PC-3 (cell line): ENCODE results near the gene EHBP1. TPM values are rescaled to one million over a fixed set of nuclear protein-coding genes. Genes with fewer than 3 reads are reported as not detected.

ENCODE experiments used
- ATAC-seq: fragments of 200-7000 bp; cut with Tn5 transposase; 2 replicates; pipeline ENCODE4 v1.9.1; 2020; ENCODE audit warnings: mild to moderate bottlenecking, moderate library complexity
- BruUV-seq: library from RNA; stranded (reverse); fragments of 400-500 nt; replicated peaks from 2 replicates; lab custom pipeline; 2021; lab: Mats Ljungman, UMichigan
- CTCF ChIA-PET: fragments of 300-600 bp; sonication (Branson Sonifier 250); formaldehyde crosslinking; loops from one replicate; lab custom pipeline; 2022; ENCODE audit warnings: antibody characterized with exemption; lab: Charles Lee
- POLR2A ChIA-PET: fragments of 300-600 bp; sonication (Branson Sonifier 250); formaldehyde crosslinking; loops from one replicate; lab custom pipeline; 2022; ENCODE audit warnings: antibody characterized with exemption; ENCODE audit not compliant: unreplicated experiment; lab: Charles Lee
- DNase-seq: peaks from one replicate; pipeline ENCODE4 v3.0.0-alpha.2; 2015
- H2AFZ ChIP-seq: fragments of 300-600 bp; sonication (generic); 2 replicates; pipeline ENCODE4 v1.6.0; 2016; ENCODE audit warnings: antibody characterized with exemption, low read length
- H3F3A ChIP-seq: fragments of 300-600 bp; sonication (generic); one replicate; pipeline ENCODE4 v1.6.0; 2017; ENCODE audit warnings: antibody characterized with exemption, low read length, control low read depth, mild to moderate bottlenecking; ENCODE audit not compliant: unreplicated experiment
- H3K27ac ChIP-seq: fragments of 300-600 bp; sonication (generic); 2 replicates; pipeline ENCODE4 v1.5.1; 2016; ENCODE audit warnings: mild to moderate bottlenecking, low read length
- H3K27me3 ChIP-seq: fragments of 300-600 bp; sonication (generic); 2 replicates; pipeline ENCODE4 v1.6.1; 2016; ENCODE audit warnings: low read length, mixed read lengths
- H3K36me3 ChIP-seq: fragments of 300-600 bp; sonication (generic); 2 replicates; pipeline ENCODE4 v1.6.1; 2016; ENCODE audit warnings: low read depth, mixed run types, low read length, mixed read lengths
- H3K4me1 ChIP-seq: fragments of 300-600 bp; sonication (generic); 2 replicates; pipeline ENCODE4 v1.5.1; 2016; ENCODE audit warnings: low read length; ENCODE audit not compliant: insufficient read depth
- H3K4me2 ChIP-seq: fragments of 300-600 bp; sonication (generic); 2 replicates; pipeline ENCODE4 v1.6.0; 2016; ENCODE audit warnings: low read length
- H3K4me3 ChIP-seq: fragments of 300-600 bp; sonication (generic); 2 replicates; pipeline ENCODE4 v1.5.1; 2016; ENCODE audit warnings: mild to moderate bottlenecking, low read length, mixed read lengths
- H3K79me2 ChIP-seq: fragments of 300-600 bp; sonication (generic); 2 replicates; pipeline ENCODE4 v1.6.1; 2017; ENCODE audit warnings: low read length, mixed read lengths
- H3K9ac ChIP-seq: fragments of 300-600 bp; sonication (generic); 2 replicates; pipeline ENCODE4 v1.6.0; 2016; ENCODE audit warnings: mild to moderate bottlenecking, low read length
- H3K9me2 ChIP-seq: fragments of 300-600 bp; sonication (generic); replicated peaks from 2 replicates; pipeline ENCODE4 v1.6.1; 2016; ENCODE audit warnings: mixed run types, low read length, mixed read lengths
- H3K9me3 ChIP-seq: fragments of 300-600 bp; sonication (generic); 2 replicates; pipeline ENCODE4 v1.6.1; 2016; ENCODE audit warnings: low read length, mixed read lengths
- H4K20me1 ChIP-seq: fragments of 300-600 bp; sonication (generic); 2 replicates; pipeline ENCODE4 v1.6.1; 2016; ENCODE audit warnings: low read length, mixed read lengths
- EZH2 ChIP-seq: fragments of 300-600 bp; sonication (generic); IDR thresholded peaks from one replicate; pipeline ENCODE4 v1.6.1; 2017; ENCODE audit warnings: antibody characterized with exemption, mild to moderate bottlenecking, low read length; ENCODE audit not compliant: unreplicated experiment
- EZH2phosphoT487 ChIP-seq: fragments of 300-600 bp; sonication (generic); IDR thresholded peaks from 2 replicates; pipeline ENCODE4 v1.6.1; 2018; ENCODE audit warnings: mild to moderate bottlenecking, antibody characterized with exemption, low read length, borderline replicate concordance
- intact Hi-C: fragments of 100-400 bp; cut with micrococcal nuclease; formaldehyde crosslinking; loops from 2 replicates; pipeline ENCODE4 v1.9.0; 2023
- total RNA-seq: library from RNA; depleted of rRNA; stranded (reverse); fragments of >200 nt; gene quantifications from 2 replicates; pipeline ENCODE4 v1.2.3, GENCODE V29; 2014
- TF ChIP-seq, protein P1 (sequence below): fragments of 300-600 bp; sonication (generic); conservative IDR thresholded peaks from 2 replicates; pipeline ENCODE4 v1.5.1; 2017; ENCODE audit warnings: antibody characterized with exemption, low read depth, mild to moderate bottlenecking, low read length

Gene EHBP1
- total RNA-seq, 1 experiment from 2014 or later = 25.7 TPM

DNA sequence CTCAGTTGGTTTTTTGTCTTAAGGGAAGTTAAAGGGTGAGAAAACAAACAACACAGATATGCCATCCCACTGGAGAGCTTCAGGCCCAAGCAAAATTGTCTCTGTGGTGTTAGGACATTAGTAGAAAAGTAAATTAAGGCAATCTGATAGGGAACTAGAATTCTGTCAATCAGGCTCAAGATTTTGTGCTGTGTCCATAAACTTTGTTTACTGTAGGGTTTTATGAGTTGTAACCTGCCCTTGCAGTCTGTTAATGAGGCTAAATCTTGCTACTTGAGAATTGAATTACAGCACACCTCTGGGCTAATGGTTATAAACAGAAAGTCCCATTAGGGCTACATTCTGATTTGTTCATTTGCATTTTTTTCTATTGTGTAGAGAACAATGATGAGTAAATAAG is 267.1 kb downstream of the EHBP1 start:
- no peak for TF ChIP-seq EZH2
- TF ChIP-seq, protein P1, sequence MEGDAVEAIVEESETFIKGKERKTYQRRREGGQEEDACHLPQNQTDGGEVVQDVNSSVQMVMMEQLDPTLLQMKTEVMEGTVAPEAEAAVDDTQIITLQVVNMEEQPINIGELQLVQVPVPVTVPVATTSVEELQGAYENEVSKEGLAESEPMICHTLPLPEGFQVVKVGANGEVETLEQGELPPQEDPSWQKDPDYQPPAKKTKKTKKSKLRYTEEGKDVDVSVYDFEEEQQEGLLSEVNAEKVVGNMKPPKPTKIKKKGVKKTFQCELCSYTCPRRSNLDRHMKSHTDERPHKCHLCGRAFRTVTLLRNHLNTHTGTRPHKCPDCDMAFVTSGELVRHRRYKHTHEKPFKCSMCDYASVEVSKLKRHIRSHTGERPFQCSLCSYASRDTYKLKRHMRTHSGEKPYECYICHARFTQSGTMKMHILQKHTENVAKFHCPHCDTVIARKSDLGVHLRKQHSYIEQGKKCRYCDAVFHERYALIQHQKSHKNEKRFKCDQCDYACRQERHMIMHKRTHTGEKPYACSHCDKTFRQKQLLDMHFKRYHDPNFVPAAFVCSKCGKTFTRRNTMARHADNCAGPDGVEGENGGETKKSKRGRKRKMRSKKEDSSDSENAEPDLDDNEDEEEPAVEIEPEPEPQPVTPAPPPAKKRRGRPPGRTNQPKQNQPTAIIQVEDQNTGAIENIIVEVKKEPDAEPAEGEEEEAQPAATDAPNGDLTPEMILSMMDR = no peak
- no peak for TF ChIP-seq EZH2phosphoT487
- no peaks in the 10 kb centered on the region for H3K36me3 ChIP-seq
- H3K79me2 ChIP-seq = no peaks in the 10 kb centered on the region
- no peaks in the 10 kb centered on the region for H3K4me1 ChIP-seq
- no peak for DNase-seq
- no peak overlapping the region for H3K4me3 ChIP-seq
- BruUV-seq = no TSS peak
- H3K27me3 ChIP-seq = no peaks in the 10 kb centered on the region
- no peak overlapping the region for H2AFZ ChIP-seq
- no peak for ATAC-seq
- H3K4me2 ChIP-seq = no peak overlapping the region
- ChIA-PET POLR2A (no interaction called here), CTCF (no interaction called here)
- H3K9me3 ChIP-seq = no peaks in the 10 kb centered on the region
- intact Hi-C loops = no loop called here
- H4K20me1 ChIP-seq = no peaks in the 10 kb centered on the region
- no peaks in the 10 kb centered on the region for H3F3A ChIP-seq
- H3K27ac ChIP-seq = no peak overlapping the region
- no peaks in the 10 kb centered on the region for H3K9me2 ChIP-seq
- H3K9ac ChIP-seq = no peak overlapping the region

DNA sequence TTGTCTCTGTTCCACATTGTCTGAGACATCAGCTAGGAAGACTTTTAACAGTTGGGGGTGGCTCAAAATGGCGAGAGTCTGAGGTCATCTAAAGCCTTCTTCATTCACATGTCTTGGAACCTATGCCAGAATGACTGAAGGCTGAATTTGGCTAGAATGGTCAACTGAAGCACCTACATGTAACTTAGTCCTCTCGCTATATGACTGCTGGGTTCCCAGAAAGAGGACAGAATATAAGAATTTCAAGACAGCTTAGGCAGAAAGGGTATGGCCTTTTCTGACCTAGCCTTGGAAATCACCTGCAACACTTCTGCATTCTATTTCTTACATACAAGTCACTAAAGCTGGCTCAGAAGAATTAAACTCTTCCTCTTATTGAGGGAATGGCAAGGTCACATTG is 269.5 kb downstream of the EHBP1 start:
- Histone ChIP-seq H3F3A (no peaks in the 10 kb centered on the region), H3K4me3 (no peak overlapping the region), H3K27me3 (no peaks in the 10 kb centered on the region), H3K9ac (no peak overlapping the region), H3K36me3 (peaks cover 8% of the 10 kb centered on the region; the same call in 1 of the 2 replicates), H3K79me2 (no peaks in the 10 kb centered on the region), H3K9me2 (no peaks in the 10 kb centered on the region), H3K9me3 (no peaks in the 10 kb centered on the region), H3K4me1 (no peaks in the 10 kb centered on the region), H3K4me2 (no peak overlapping the region), H4K20me1 (no peaks in the 10 kb centered on the region), H3K27ac (no peak overlapping the region), H2AFZ (no peak overlapping the region)
- ChIA-PET POLR2A (no interaction called here), CTCF (no interaction called here)
- DNase-seq = no peak
- intact Hi-C loops = no loop called here
- TF ChIP-seq, protein P1 = no peak
- TF ChIP-seq EZH2 = no peak
- TF ChIP-seq EZH2phosphoT487 = no peak
- no TSS peak for BruUV-seq
- no peak for ATAC-seq

DNA sequence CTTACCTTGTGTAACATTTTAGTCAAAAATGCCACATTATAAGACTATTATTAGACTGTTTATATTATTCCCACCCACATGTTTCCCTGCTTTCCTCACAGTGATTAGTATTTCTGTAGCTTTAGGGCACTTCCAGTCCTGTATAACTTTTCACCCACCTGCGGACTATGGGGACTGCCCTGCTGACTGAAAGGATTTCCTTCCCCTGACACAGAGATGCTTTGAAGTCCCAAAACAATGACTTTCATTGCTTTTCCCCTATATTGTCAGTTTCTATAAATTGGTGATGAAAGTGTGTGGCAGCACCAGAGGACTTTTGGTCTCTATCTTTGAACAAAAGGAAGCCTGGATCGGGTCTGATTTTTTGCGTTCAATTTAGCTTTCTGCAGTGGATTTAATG is 286.1 kb downstream of the EHBP1 start:
- H3K9me2 ChIP-seq = no peaks in the 10 kb centered on the region
- ATAC-seq (no peak), DNase-seq (no peak)
- no peak overlapping the region for H2AFZ ChIP-seq
- no peaks in the 10 kb centered on the region for H3K27me3 ChIP-seq
- H3K4me1 ChIP-seq = no peaks in the 10 kb centered on the region
- POLR2A ChIA-PET = no interaction called here
- H3F3A ChIP-seq = no peaks in the 10 kb centered on the region
- intact Hi-C loops = no loop called here
- H3K4me2 ChIP-seq = no peak overlapping the region
- no peak overlapping the region for H3K9ac ChIP-seq
- CTCF ChIA-PET = no interaction called here
- H3K9me3 ChIP-seq = no peaks in the 10 kb centered on the region
- no peaks in the 10 kb centered on the region for H3K79me2 ChIP-seq
- no peak overlapping the region for H3K27ac ChIP-seq
- H3K4me3 ChIP-seq = no peak overlapping the region
- TF ChIP-seq EZH2 (no peak), EZH2phosphoT487 (no peak)
- TF ChIP-seq, protein P1 = no peak
- no TSS peak for BruUV-seq
- H3K36me3 ChIP-seq = peaks cover 17% of the 10 kb centered on the region; the same call in 1 of the 2 replicates
- no peaks in the 10 kb centered on the region for H4K20me1 ChIP-seq
